GM12892 (cell line): ENCODE data around the gene SLC9A9.

ENCODE experiments used
- POLR2A ChIP-seq: IDR thresholded peaks from 2 replicates; pipeline ENCODE4 v1.6.1; 2011; ENCODE audit warnings: low read depth, low read length, control low read depth
- POLR2AphosphoS5 ChIP-seq: IDR thresholded peaks from 2 replicates; pipeline ENCODE4 v1.6.1; 2011; ENCODE audit warnings: low read depth, low read length, control low read depth

DNA sequence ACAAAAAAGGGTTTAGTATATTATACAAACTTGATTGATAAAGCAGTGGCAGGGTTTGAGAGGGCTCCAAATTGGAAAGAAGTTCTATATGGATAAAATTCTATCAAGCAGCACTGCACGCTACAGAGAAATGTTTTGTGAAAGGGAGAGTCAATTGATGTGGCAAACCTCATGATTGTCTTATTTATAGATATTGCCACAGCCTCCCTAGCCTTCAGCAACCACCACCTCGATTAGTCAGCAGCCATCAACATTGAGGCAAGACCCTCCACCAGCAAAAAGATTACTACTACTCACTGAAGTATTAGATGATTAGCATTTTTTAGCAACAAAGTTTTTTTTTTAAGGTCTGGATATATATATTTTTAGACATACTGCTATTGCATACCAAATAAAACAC, 432.0 kb downstream of the SLC9A9 start:
- TF ChIP-seq POLR2A: no peak
- TF ChIP-seq POLR2AphosphoS5: no peak
